GM19043 (cell line): ENCODE data around the gene EDN3.

ENCODE experiments used
- ATAC-seq: cut with Tn5 transposase; IDR thresholded peaks from one replicate; pipeline ENCODE4 v1.9.1; 2021; ENCODE audit warnings: low read depth; ENCODE audit not compliant: unreplicated experiment

Gene EDN3

DNA sequence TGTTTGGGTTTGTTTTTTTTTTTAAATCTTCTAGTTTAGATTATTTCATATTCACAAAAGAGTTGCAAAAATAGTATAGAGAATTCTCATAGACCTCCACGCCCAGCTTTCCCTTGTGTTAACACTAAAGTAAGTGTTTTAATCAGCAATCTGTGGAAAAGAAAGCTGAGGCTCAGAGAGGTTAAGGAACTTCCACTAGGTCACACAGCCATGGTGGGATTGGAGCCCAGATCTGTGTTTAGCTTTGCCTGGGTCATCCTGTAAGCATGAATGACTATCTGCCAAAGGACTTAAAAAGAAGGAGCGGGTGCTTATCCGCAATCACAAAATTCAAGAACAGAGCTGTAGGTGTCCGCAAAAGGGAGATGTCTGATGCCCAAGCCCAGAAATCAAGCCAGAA is 60.5 kb downstream of the EDN3 start:
- no peak for ATAC-seq

DNA sequence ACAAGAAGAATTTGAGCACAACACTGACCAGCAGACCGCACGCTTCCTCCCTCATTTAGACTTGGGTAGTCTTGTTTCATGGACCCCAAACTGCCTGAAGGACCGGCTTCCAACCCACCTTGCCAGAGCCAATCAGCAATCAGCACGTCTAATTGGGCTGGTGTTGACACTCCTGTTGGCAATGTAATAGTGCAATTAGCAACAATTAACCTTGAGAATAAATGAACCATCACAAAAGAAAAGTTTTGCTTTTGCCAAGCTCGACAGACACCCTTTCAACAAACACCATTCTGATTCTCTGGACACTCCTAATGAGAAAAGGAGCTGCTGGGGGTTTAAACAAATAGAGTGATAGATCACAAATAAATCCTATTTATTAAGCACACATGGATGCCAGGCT is 61.0 kb downstream of the EDN3 start:
- no peak for ATAC-seq

DNA sequence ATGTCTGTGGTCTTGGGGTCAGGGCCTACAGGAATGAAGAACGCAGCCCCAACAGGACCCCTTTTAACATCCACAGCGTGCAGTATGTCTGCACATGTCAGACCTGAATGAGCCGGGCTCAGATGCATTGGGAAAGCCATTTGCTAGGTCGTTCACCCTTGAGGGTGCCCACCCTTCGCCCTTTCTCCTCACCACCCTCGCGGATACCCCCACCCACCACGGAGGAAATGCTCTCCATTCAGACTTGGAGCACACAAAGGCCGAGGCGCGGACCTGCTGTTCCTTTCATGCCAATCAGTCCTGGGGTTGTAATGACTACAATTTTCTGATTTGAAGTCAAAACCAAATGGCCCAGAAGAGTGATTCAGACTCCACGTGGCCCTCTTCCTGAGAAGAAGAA is 62.7 kb downstream of the EDN3 start:
- ATAC-seq: no peak

DNA sequence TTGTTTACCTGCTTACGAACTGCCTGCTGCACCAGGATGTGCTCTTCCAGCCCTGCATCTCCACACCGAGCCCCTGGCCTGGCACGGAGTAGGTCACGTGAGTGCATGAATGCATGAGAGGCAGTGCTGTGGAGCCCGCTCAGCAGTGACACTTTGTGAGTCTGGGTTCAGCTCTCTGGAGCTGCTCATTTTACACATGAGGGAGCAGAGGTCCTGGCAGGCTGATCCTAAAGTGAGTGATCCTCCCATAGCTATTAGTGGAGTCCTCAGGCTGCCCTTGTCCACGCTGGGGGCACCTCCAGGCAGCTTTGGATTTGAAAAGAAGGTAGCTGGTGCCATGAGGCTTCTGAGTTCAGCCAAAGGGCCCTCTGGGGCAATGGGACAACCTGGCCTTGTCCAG is 64.2 kb downstream of the EDN3 start:
- ATAC-seq: no peak

- ATAC-seq: no peak
Measured at GRCh38 chr20:59365611-59366285, 65.3 kb downstream of the EDN3 start.

DNA sequence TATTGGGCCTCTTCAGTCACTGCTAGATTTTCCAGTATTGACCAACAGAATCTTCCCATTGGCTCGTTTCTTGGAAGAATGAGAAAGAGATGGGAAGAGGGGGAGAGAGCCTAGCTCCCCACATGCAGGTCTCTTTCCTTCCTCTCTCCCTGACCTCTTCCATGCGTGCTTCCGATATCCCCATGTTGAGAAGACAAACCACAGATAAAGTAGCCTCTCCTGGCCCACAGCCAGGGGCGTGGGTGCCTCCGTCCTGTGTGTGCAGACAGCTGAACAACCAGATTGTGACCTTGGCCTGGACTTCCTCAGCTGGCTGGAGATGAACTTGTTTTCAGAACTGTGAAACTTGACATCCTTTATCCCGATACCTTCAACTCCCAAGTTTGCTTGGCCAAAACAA is 71.0 kb downstream of the EDN3 start:
- ATAC-seq: no peak

DNA sequence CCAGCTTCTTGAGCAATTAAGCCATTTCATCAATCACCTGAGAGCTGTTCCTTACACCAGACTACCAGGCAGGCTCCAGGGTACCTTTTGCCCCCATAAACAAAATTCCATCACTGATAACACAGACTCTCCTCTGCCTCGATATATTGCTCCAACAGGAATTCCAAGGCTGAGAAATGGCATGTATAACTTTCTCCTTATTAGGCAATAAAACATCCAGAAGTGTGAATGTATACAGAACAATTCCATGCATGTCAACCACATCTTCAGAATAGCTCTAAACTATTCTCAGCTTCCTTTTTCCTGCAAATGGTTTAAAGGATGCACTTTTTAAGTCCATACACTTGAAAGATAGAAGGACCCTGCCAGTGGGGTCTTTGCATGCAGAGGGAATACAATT is 73.8 kb downstream of the EDN3 start:
- no peak for ATAC-seq

- ATAC-seq: no peak
Measured at GRCh38 chr20:59375541-59375940, 75.1 kb downstream of the EDN3 start.
